SJCRH30 (cell line): ENCODE results near the gene CD200R1. TPM values are rescaled to one million over a fixed set of nuclear protein-coding genes. Genes with fewer than 3 reads are reported as not detected.
"Not testable (repeated sequence)": the region's sequence is repeated elsewhere in the genome, so short reads cannot be mapped to it uniquely, and the experiment has no call there.

Source experiments
- DNase-seq, 2 experiments: peaks; one replicate each; pipeline ENCODE4 v3.0.0-alpha.2; 2015 to 2020
- H3K27ac ChIP-seq: fragments of 250-450 bp; sonication (Bioruptor Pico); 2 replicates; pipeline ENCODE4 v1.5.1; 2020; ENCODE audit warnings: mild to moderate bottlenecking, moderate library complexity
- H3K27me3 ChIP-seq: fragments of 250-450 bp; sonication (Bioruptor Pico); 2 replicates; pipeline ENCODE4 v1.5.1; 2020; ENCODE audit warnings: mild to moderate bottlenecking, moderate library complexity
- H3K36me3 ChIP-seq: fragments of 250-450 bp; sonication (Bioruptor Pico); 2 replicates; pipeline ENCODE4 v1.5.1; 2020; ENCODE audit warnings: mild to moderate bottlenecking, moderate library complexity
- H3K4me1 ChIP-seq: fragments of 250-450 bp; sonication (Bioruptor Pico); 2 replicates; pipeline ENCODE4 v1.5.1; 2020; ENCODE audit warnings: mild to moderate bottlenecking, moderate library complexity
- H3K4me3 ChIP-seq: fragments of 250-450 bp; sonication (Bioruptor Pico); 2 replicates; pipeline ENCODE4 v1.5.1; 2020; ENCODE audit warnings: mild to moderate bottlenecking, moderate library complexity
- H3K9me3 ChIP-seq: fragments of 250-450 bp; sonication (Bioruptor Pico); replicated peaks from 2 replicates; pipeline ENCODE4 v1.5.1; 2020; ENCODE audit warnings: mild to moderate bottlenecking, moderate library complexity
- total RNA-seq: library from RNA; depleted of rRNA; stranded (reverse); fragments of >200 nt; shearing (Covaris generic); gene quantifications from 2 replicates; pipeline ENCODE4 v1.2.3, GENCODE V29; 2014

The CD200R1 gene
- total RNA-seq, 1 experiment from 2014 or later: 0.08 TPM

GRCh38 chr3:112958811-112959560 lies 15.9 kb downstream of the CD200R1 start:
- Histone ChIP-seq H3K36me3 (no peaks in the 10 kb centered on the region), H3K27me3 (no peaks in the 10 kb centered on the region), H3K4me3 (no peak overlapping the region), H3K27ac (no peak overlapping the region), H3K4me1 (no peaks in the 10 kb centered on the region), H3K9me3 (no peaks in the 10 kb centered on the region)
- no peak for DNase-seq

- DNase-seq: no peak
- H3K4me1 ChIP-seq: no peaks in the 10 kb centered on the region
- no peak overlapping the region for H3K27ac ChIP-seq
- H3K9me3 ChIP-seq: 0 out of 2 replicates have a peak, but pooled peaks cover 6% of the 10 kb centered on the region
- H3K36me3 ChIP-seq: no peaks in the 10 kb centered on the region
- no peak overlapping the region for H3K4me3 ChIP-seq
- no peaks in the 10 kb centered on the region for H3K27me3 ChIP-seq
Measured at GRCh38 chr3:112956351-112956750, 18.6 kb downstream of the CD200R1 start.

GRCh38 chr3:112948346-112948838 lies 26.5 kb downstream of the CD200R1 start:
- Histone ChIP-seq H3K4me1 (no peaks in the 10 kb centered on the region), H3K36me3 (no peaks in the 10 kb centered on the region), H3K27ac (no peak overlapping the region), H3K9me3 (0 out of 2 replicates have a peak, but pooled peaks cover 6% of the 10 kb centered on the region), H3K27me3 (peaks cover 3% of the 10 kb centered on the region; the same call in 1 of the 2 replicates), H3K4me3 (no peak overlapping the region)
- no peak for DNase-seq

- Histone ChIP-seq H3K27ac (no peak overlapping the region), H3K9me3 (no peaks in the 10 kb centered on the region), H3K36me3 (no peaks in the 10 kb centered on the region), H3K4me1 (no peaks in the 10 kb centered on the region), H3K27me3 (no peaks in the 10 kb centered on the region), H3K4me3 (no peak overlapping the region)
- peak in 1 of 2 experiments; percentile 7 for DNase-seq
Measured at GRCh38 chr3:112931736-112932521, 43.0 kb downstream of the CD200R1 start.

- no peak overlapping the region for H3K4me3 ChIP-seq
- no peaks in the 10 kb centered on the region for H3K27me3 ChIP-seq
- no peaks in the 10 kb centered on the region for H3K4me1 ChIP-seq
- no peak overlapping the region for H3K27ac ChIP-seq
- no peaks in the 10 kb centered on the region for H3K36me3 ChIP-seq
- DNase-seq: no peak
- no peaks in the 10 kb centered on the region for H3K9me3 ChIP-seq
Measured at GRCh38 chr3:112930771-112931170, 44.1 kb downstream of the CD200R1 start.

GRCh38 chr3:112925969-112926368 lies 48.9 kb downstream of the CD200R1 start:
- no peak overlapping the region for H3K4me3 ChIP-seq
- DNase-seq: peak in 1 of 2 experiments; percentile 20
- no peak overlapping the region for H3K27ac ChIP-seq
- H3K27me3 ChIP-seq: no peaks in the 10 kb centered on the region
- H3K36me3 ChIP-seq: no peaks in the 10 kb centered on the region
- H3K9me3 ChIP-seq: no peaks in the 10 kb centered on the region
- no peaks in the 10 kb centered on the region for H3K4me1 ChIP-seq

- no peaks in the 10 kb centered on the region for H3K36me3 ChIP-seq
Measured at GRCh38 chr3:112925560-112925959, 49.3 kb downstream of the CD200R1 start.

GRCh38 chr3:112919541-112919940 lies 55.4 kb downstream of the CD200R1 start:
- not testable (repeated sequence) for H3K27me3 ChIP-seq, H3K4me3 ChIP-seq, H3K36me3 ChIP-seq, H3K4me1 ChIP-seq
- Histone ChIP-seq H3K9me3 (peaks cover 29% of the 10 kb centered on the region), H3K27ac (peak overlapping the region; percentile 45)
- DNase-seq: peak; percentile 7 to 44

More at GRCh38 chr3:112925560-112925959, 49.3 kb downstream of the CD200R1 start:
- no peaks in the 10 kb centered on the region for H3K27me3 ChIP-seq
- H3K9me3 ChIP-seq: no peaks in the 10 kb centered on the region
- no peak overlapping the region for H3K27ac ChIP-seq
- no peak overlapping the region for H3K4me3 ChIP-seq
- no peaks in the 10 kb centered on the region for H3K4me1 ChIP-seq
- no peak for DNase-seq

GRCh38 chr3:112908252-112908651 lies 66.7 kb downstream of the CD200R1 start:
- Histone ChIP-seq H3K9me3 (0 out of 2 replicates have a peak, but pooled peaks cover 3% of the 10 kb centered on the region), H3K36me3 (no peaks in the 10 kb centered on the region), H3K27me3 (no peaks in the 10 kb centered on the region), H3K4me3 (no peak overlapping the region), H3K4me1 (0 out of 2 replicates have a peak, but pooled peaks cover 3% of the 10 kb centered on the region), H3K27ac (no peak overlapping the region)
- DNase-seq: no peak

GRCh38 chr3:112904786-112905185 lies 70.1 kb downstream of the CD200R1 start:
- 0 out of 2 replicates have a peak, but pooled peaks cover 3% of the 10 kb centered on the region for H3K4me1 ChIP-seq
- no peaks in the 10 kb centered on the region for H3K36me3 ChIP-seq
- no peak overlapping the region for H3K27ac ChIP-seq
- no peak overlapping the region for H3K4me3 ChIP-seq
- no peaks in the 10 kb centered on the region for H3K27me3 ChIP-seq
- H3K9me3 ChIP-seq: no peaks in the 10 kb centered on the region
- no peak for DNase-seq

GRCh38 chr3:112900113-112900512 lies 74.8 kb downstream of the CD200R1 start:
- Histone ChIP-seq H3K27ac (no peak overlapping the region), H3K9me3 (no peaks in the 10 kb centered on the region)
- DNase-seq: no peak

GRCh38 chr3:112897791-112898190 lies 77.1 kb downstream of the CD200R1 start:
- H3K4me1 ChIP-seq: no peaks in the 10 kb centered on the region
- no peak overlapping the region for H3K4me3 ChIP-seq
- no peak for DNase-seq
- H3K36me3 ChIP-seq: no peaks in the 10 kb centered on the region
- no peaks in the 10 kb centered on the region for H3K27me3 ChIP-seq
- H3K27ac ChIP-seq: no peak overlapping the region
- H3K9me3 ChIP-seq: no peaks in the 10 kb centered on the region

More at GRCh38 chr3:112900113-112900512, 74.8 kb downstream of the CD200R1 start:
- Histone ChIP-seq H3K4me1 (no peaks in the 10 kb centered on the region), H3K36me3 (no peaks in the 10 kb centered on the region), H3K27me3 (no peaks in the 10 kb centered on the region), H3K4me3 (no peak overlapping the region)

- Histone ChIP-seq H3K4me3 (no peak overlapping the region), H3K27me3 (no peaks in the 10 kb centered on the region), H3K27ac (no peak overlapping the region), H3K36me3 (no peaks in the 10 kb centered on the region), H3K4me1 (no peaks in the 10 kb centered on the region), H3K9me3 (no peaks in the 10 kb centered on the region)
- DNase-seq: peak; percentile 28 to 43
Measured at GRCh38 chr3:112894258-112894657, 80.6 kb downstream of the CD200R1 start.

GRCh38 chr3:112889357-112889756 lies 85.5 kb downstream of the CD200R1 start:
- no peak overlapping the region for H3K4me3 ChIP-seq
- no peaks in the 10 kb centered on the region for H3K27me3 ChIP-seq
- no peaks in the 10 kb centered on the region for H3K9me3 ChIP-seq
- peaks cover 5% of the 10 kb centered on the region for H3K4me1 ChIP-seq
- no peaks in the 10 kb centered on the region for H3K36me3 ChIP-seq
- no peak overlapping the region for H3K27ac ChIP-seq
- DNase-seq: no peak
